OCI-LY3 (cell line): Measurements from ENCODE around the gene FRMD4A.

Experiments used
- H2AFZ ChIP-seq: fragments of 200-600, 300-600 bp; shearing (Covaris generic); 2 replicates; pipeline ENCODE4 v1.6.0; 2014; ENCODE audit warnings: antibody characterized with exemption, low read depth, low read length
- H3K27ac ChIP-seq: fragments of 200-600, 300-600 bp; sonication (generic); 2 replicates; pipeline ENCODE4 v1.5.1; 2014; ENCODE audit warnings: mild to moderate bottlenecking, low read length, moderate library complexity, mixed read lengths
- H3K27me3 ChIP-seq: fragments of 200-600, 300-600 bp; sonication (generic); 2 replicates; pipeline ENCODE4 v1.6.1; 2014; ENCODE audit warnings: low read depth, low read length, mixed read lengths
- H3K36me3 ChIP-seq: fragments of 200-600, 300-600 bp; sonication (generic); replicated peaks from 2 replicates; pipeline ENCODE3; 2014; ENCODE audit warnings: low read depth, low read length, mixed read lengths
- H3K4me1 ChIP-seq: fragments of 300-600, 200-600 bp; sonication (generic); 2 replicates; pipeline ENCODE4 v1.6.1; 2014; ENCODE audit warnings: low read length, mixed read lengths
- H3K4me2 ChIP-seq: fragments of 200-600, 300-600 bp; sonication (generic); 2 replicates; pipeline ENCODE4 v1.6.1; 2014; ENCODE audit warnings: low read length, mixed read lengths
- H3K4me3 ChIP-seq: fragments of 300-600, 200-600 bp; sonication (generic); 2 replicates; pipeline ENCODE4 v1.5.1; 2014; ENCODE audit warnings: antibody characterized with exemption, mild to moderate bottlenecking, low read length, moderate library complexity
- H3K79me2 ChIP-seq: fragments of 300-600, 200-600 bp; shearing (Covaris generic); 2 replicates; pipeline ENCODE4 v1.6.1; 2014; ENCODE audit warnings: mild to moderate bottlenecking, low read length, mixed read lengths
- H3K9ac ChIP-seq: fragments of 300-600, 200-600 bp; shearing (Covaris generic); 2 replicates; pipeline ENCODE4 v1.6.0; 2014; ENCODE audit warnings: mild to moderate bottlenecking, low read length, moderate library complexity
- H3K9me3 ChIP-seq: fragments of 200-600, 300-600 bp; shearing (Covaris generic); 2 replicates; pipeline ENCODE4 v1.6.1; 2014; ENCODE audit warnings: low read length, mixed read lengths; ENCODE audit not compliant: insufficient read depth
- H4K20me1 ChIP-seq: fragments of 200-600, 300-600 bp; sonication (generic); 2 replicates; pipeline ENCODE4 v1.6.1; 2016; ENCODE audit warnings: low read length, mixed read lengths; ENCODE audit not compliant: insufficient read depth
- CTCF ChIP-seq: fragments of 200-600, 300-600 bp; sonication (generic); IDR thresholded peaks from 2 replicates; pipeline ENCODE4 v1.5.1; 2014; ENCODE audit warnings: antibody characterized with exemption, low read length, low read depth
- EZH2phosphoT487 ChIP-seq: fragments of 200-600 bp; shearing (Covaris generic); IDR thresholded peaks from 2 replicates; pipeline ENCODE4 v1.6.1; 2018; ENCODE audit warnings: antibody characterized with exemption, mixed run types, low read depth

Gene FRMD4A

GRCh38 chr10:13670311-13670710, 660.4 kb downstream of the FRMD4A start:
- H3K27ac ChIP-seq = no peak overlapping the region
- TF ChIP-seq EZH2phosphoT487 (no peak), CTCF (no peak)

GRCh38 chr10:13669901-13670300, 660.8 kb downstream of the FRMD4A start:
- no peaks in the 10 kb centered on the region for H3K79me2 ChIP-seq
- TF ChIP-seq EZH2phosphoT487 = no peak
- no peak for TF ChIP-seq CTCF
- no peak overlapping the region for H3K9ac ChIP-seq
- no peaks in the 10 kb centered on the region for H4K20me1 ChIP-seq
- peaks cover 6% of the 10 kb centered on the region; the same call in 1 of the 2 replicates for H3K4me1 ChIP-seq
- H2AFZ ChIP-seq = no peak overlapping the region
- H3K4me3 ChIP-seq = no peak overlapping the region
- no peak overlapping the region for H3K4me2 ChIP-seq
- peaks cover 63% of the 10 kb centered on the region for H3K36me3 ChIP-seq
- no peak overlapping the region for H3K27ac ChIP-seq
- no peaks in the 10 kb centered on the region for H3K27me3 ChIP-seq
- H3K9me3 ChIP-seq = no peaks in the 10 kb centered on the region

More at GRCh38 chr10:13670311-13670710, 660.4 kb downstream of the FRMD4A start:
- H3K9ac ChIP-seq = no peak overlapping the region
- no peak overlapping the region for H3K4me2 ChIP-seq
- H3K36me3 ChIP-seq = peaks cover 60% of the 10 kb centered on the region
- H4K20me1 ChIP-seq = no peaks in the 10 kb centered on the region
- no peak overlapping the region for H3K4me3 ChIP-seq
- no peaks in the 10 kb centered on the region for H3K9me3 ChIP-seq
- peaks cover 4% of the 10 kb centered on the region; the same call in 1 of the 2 replicates for H3K4me1 ChIP-seq
- no peaks in the 10 kb centered on the region for H3K27me3 ChIP-seq
- H3K79me2 ChIP-seq = no peaks in the 10 kb centered on the region
- no peak overlapping the region for H2AFZ ChIP-seq

GRCh38 chr10:13669182-13669855, 661.4 kb downstream of the FRMD4A start:
- no peak overlapping the region for H3K9ac ChIP-seq
- H3K4me2 ChIP-seq = no peak overlapping the region
- H3K27ac ChIP-seq = no peak overlapping the region
- no peak for TF ChIP-seq CTCF
- TF ChIP-seq EZH2phosphoT487 = no peak
- no peaks in the 10 kb centered on the region for H3K27me3 ChIP-seq
- no peak overlapping the region for H2AFZ ChIP-seq
- no peaks in the 10 kb centered on the region for H4K20me1 ChIP-seq
- no peaks in the 10 kb centered on the region for H3K9me3 ChIP-seq
- H3K4me3 ChIP-seq = no peak overlapping the region
- H3K79me2 ChIP-seq = no peaks in the 10 kb centered on the region
- H3K36me3 ChIP-seq = peaks cover 60% of the 10 kb centered on the region
- peaks cover 6% of the 10 kb centered on the region; the same call in 1 of the 2 replicates for H3K4me1 ChIP-seq

- Histone ChIP-seq H3K79me2 (no peaks in the 10 kb centered on the region), H3K4me2 (no peak overlapping the region), H3K27me3 (no peaks in the 10 kb centered on the region), H2AFZ (no peak overlapping the region), H3K9me3 (no peaks in the 10 kb centered on the region), H3K4me1 (peaks cover 6% of the 10 kb centered on the region; the same call in 1 of the 2 replicates), H3K36me3 (peaks cover 65% of the 10 kb centered on the region), H3K9ac (no peak overlapping the region), H4K20me1 (no peaks in the 10 kb centered on the region), H3K27ac (no peak overlapping the region), H3K4me3 (no peak overlapping the region)
- TF ChIP-seq EZH2phosphoT487 (no peak), CTCF (no peak)
These were observed 662.6 kb downstream of the FRMD4A start for GRCh38 chr10:13668126-13668525.
